HUDEP-2 (cell line): Measurements from ENCODE around the gene LBP.
"Not testable (repeated sequence)": the region's sequence is repeated elsewhere in the genome, so short reads cannot be mapped to it uniquely, and the experiment has no call there.

ENCODE experiments used
- DNase-seq, 76 experiments: peaks; one replicate each; lab custom pipeline; 2025; ENCODE audit not compliant: unreplicated experiment in 76 of 76; lab: John Stamatoyannopoulos, UW

The LBP gene

GRCh38 chr20:38317422-38317821 is 28.9 kb upstream of the LBP start:
- DNase-seq, result no peak

GRCh38 chr20:38320221-38320620 is 26.1 kb upstream of the LBP start:
- DNase-seq, result no peak

GRCh38 chr20:38321959-38322598 is 24.2 kb upstream of the LBP start:
- DNase-seq, result peak in 10 of 76 experiments; percentile 5 to 36 (median 16)

- DNase-seq, result no peak
Observed at GRCh38 chr20:38324159-38324558, 22.1 kb upstream of the LBP start.

GRCh38 chr20:38325167-38325566 is 21.1 kb upstream of the LBP start:
- no peak for DNase-seq

GRCh38 chr20:38325905-38326304 is 20.4 kb upstream of the LBP start:
- DNase-seq, result peak in 2 of 76 experiments; percentile 3 to 9

- DNase-seq, result no peak
Observed at GRCh38 chr20:38326309-38326708, 20.0 kb upstream of the LBP start.

GRCh38 chr20:38330638-38331037 is 15.6 kb upstream of the LBP start:
- no peak for DNase-seq

- DNase-seq, result no peak
Observed at GRCh38 chr20:38331245-38331644, 15.0 kb upstream of the LBP start.

GRCh38 chr20:38331814-38332213 is 14.5 kb upstream of the LBP start:
- no peak for DNase-seq

- DNase-seq, result no peak
Observed at GRCh38 chr20:38334016-38334415, 12.3 kb upstream of the LBP start.

- no peak for DNase-seq
Observed at GRCh38 chr20:38336726-38337125, 9.6 kb upstream of the LBP start.

GRCh38 chr20:38337561-38338140 is 8.6 kb upstream of the LBP start:
- DNase-seq, result peak in 61 of 76 experiments; percentile 9 to 82 (median 44)

- DNase-seq, result peak in 18 of 76 experiments; percentile 4 to 55 (median 22)
Observed at GRCh38 chr20:38338849-38339520, 7.3 kb upstream of the LBP start.

GRCh38 chr20:38339521-38339896 is 6.8 kb upstream of the LBP start:
- not testable (repeated sequence) for DNase-seq

GRCh38 chr20:38339997-38340396 is 6.3 kb upstream of the LBP start:
- no peak for DNase-seq

- DNase-seq, result no peak
Observed at GRCh38 chr20:38340693-38341092, 5.6 kb upstream of the LBP start.

GRCh38 chr20:38342216-38342615 is 4.1 kb upstream of the LBP start:
- no peak for DNase-seq

GRCh38 chr20:38342713-38343310 is 3.5 kb upstream of the LBP start:
- DNase-seq, result peak in 28 of 76 experiments; percentile 6 to 59 (median 22)

GRCh38 chr20:38343311-38344106 is 2.8 kb upstream of the LBP start:
- DNase-seq, result peak in 2 of 76 experiments; percentile 9 to 10
